ENCODE measurements around the gene WT1.

DNA sequence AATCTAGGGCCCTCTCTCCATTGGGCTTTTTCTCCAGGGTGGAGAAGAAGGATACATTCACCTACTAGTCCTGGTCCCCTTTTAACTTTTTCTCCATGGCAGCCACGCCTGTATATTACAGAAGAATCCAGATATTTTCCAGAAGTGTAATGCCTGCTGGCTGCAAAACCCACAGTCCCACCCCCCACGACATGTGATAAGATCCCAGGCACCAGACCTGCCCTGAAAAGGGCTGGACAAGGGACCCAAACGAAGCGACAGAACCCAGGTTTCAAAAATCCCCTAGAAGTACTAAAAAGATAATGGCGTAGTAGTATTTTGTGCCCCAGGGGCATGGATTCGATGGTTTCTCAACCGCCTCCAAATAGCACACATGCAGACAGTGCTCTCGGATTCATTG, 2.8 kb downstream of the WT1 start:
- TF ChIP-seq GATA2 (IDR thresholded peaks at IDR 0.05; ENCODE audit: low read depth, low read length) = no peak
- no peak for TF ChIP-seq GATA3 (IDR thresholded peaks at IDR 0.05; ENCODE audit: low read depth, low read length)

Data from SH-SY5Y (cell line).